Lung microvascular endothelial cell (primary cell): ENCODE measurements around the gene EPS15. TPM values are rescaled to one million over a fixed set of nuclear protein-coding genes. Genes with fewer than 3 reads are reported as not detected.
"Not testable (repeated sequence)": the region's sequence is repeated elsewhere in the genome, so short reads cannot be mapped to it uniquely, and the experiment has no call there.

ENCODE experiments used
- DNase-seq, 2 donors: peaks; one replicate each; pipeline versions ENCODE4 v3.0.0 to v3.0.0-alpha.2; 2010; ENCODE audit warnings: low read depth in 2 of 2
- total RNA-seq: library from RNA; depleted of rRNA; stranded (reverse); fragments of >200 nt; gene quantifications from 2 replicates; pipeline ENCODE4 v1.2.1, GENCODE V29; 2014

EPS15 gene
- total RNA-seq, 1 donor from 2014 or later, result 83.1 TPM

- DNase-seq, result no peak
These were observed 86.9 kb downstream of the EPS15 start for GRCh38 chr1:51432146-51432545.

- no peak for DNase-seq
These were observed 91.6 kb downstream of the EPS15 start for GRCh38 chr1:51427438-51427837.

DNA sequence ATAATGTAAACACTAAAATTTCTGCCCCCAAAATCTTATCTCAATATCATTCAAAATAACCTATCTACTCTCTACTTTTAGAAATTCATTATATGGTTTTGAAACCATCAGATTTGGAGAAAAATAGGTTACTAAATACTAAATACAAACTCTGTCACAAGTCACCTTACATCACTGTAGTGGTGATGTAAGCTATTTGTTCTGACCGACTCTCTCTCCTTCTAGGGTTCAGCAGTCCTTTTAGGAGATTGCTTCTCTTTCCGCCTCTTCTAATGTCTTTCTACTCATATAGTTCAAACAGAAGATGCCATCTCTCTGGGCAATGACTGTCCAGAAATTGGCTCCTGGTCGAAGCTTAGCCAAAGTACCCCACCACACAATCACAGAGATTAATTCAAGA is 93.1 kb downstream of the EPS15 start:
- DNase-seq, result no peak

- DNase-seq, result no peak
These were observed 93.8 kb downstream of the EPS15 start for GRCh38 chr1:51425273-51425672.

DNA sequence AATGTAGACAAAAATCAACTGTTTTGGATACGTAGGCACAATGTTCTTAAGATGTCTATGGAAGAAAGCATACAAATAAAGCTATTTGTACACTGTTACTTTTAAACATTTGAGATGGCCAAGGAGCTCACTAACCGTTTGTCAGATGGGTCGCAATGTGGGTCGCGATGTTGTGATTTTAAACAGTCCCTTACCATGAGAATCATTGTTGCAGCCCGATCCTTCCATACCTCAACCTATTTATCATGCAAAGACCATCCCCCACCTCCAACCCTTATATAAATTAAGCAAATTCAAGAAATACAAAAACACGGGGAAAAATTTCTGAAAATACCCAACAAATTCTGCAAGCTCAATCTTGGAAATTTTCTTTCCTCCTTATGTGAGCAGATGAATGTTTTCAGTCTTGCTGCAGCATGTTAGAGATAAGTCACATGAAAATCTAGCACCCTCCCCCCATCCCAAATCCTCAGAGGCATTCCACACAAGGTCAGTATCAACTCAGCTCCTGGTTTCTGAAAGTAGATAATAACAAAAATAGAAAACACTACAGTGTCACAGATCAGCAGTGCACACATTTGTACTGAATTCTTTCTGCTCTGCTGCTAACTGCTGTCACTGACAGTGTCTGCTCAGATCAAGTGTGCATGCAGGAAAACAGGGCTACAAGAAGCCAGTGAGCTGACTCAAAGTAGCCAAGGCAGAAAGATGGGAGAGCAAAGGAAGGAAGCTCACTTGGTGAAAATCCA is 95.8 kb downstream of the EPS15 start:
- DNase-seq, result peak; percentile 28 to 52

DNA sequence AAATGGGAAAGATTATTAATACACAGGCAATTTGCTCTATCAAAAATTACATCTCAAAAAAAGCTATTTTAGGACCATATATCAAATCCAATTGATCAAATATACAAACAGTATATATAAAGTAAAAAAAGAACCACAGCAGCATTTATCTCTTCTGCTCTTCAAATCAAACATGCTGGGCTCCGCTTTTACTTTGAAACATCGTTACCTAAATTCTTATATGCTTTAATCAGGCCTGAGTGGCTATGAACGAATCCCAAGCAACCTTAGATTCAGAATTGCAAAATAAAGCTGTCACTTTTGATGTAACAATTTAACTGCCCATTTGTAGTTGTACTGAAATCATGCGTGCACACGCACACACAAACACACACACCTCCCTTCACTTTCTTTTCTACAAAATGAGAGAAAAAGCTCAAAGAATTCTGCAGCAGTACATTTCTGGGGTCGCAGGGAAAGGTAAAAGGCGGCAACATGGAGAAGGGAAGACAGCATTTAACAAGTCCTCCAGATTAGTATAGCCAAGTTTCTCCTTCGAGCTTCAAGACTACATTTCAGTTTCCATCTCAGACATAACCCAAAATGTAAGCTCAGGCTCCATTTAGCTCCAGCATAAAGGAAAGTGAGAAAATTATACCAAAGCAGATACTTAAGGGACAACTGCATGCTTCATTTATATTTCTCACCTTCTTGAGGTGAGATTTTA is 96.5 kb downstream of the EPS15 start:
- DNase-seq, result no peak

DNA sequence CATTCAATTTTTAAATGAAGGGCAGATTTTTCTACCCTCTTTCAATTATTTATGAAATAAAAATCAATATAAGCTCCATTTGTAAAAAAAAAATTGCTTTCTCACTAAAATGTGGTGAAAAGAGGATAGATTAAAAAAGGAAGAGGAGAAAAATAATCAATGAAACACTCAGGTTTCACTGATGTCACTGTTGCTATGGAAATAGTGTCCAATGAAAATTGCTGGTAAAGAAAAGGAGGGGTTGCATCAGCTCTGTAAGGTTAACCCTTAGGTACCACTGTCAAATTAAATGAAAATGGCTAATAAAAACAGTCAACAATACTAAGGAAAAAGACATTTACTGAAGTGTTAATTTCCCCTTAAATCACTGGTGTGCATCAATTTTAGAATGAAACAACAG is 97.1 kb downstream of the EPS15 start:
- peak; percentile 35 to 67 for DNase-seq

- no peak for DNase-seq
These were observed 98.0 kb downstream of the EPS15 start for GRCh38 chr1:51420867-51421627.

- peak in 1 of 2 donors; percentile 4 for DNase-seq
These were observed 100.6 kb downstream of the EPS15 start for GRCh38 chr1:51418384-51418959.

DNA sequence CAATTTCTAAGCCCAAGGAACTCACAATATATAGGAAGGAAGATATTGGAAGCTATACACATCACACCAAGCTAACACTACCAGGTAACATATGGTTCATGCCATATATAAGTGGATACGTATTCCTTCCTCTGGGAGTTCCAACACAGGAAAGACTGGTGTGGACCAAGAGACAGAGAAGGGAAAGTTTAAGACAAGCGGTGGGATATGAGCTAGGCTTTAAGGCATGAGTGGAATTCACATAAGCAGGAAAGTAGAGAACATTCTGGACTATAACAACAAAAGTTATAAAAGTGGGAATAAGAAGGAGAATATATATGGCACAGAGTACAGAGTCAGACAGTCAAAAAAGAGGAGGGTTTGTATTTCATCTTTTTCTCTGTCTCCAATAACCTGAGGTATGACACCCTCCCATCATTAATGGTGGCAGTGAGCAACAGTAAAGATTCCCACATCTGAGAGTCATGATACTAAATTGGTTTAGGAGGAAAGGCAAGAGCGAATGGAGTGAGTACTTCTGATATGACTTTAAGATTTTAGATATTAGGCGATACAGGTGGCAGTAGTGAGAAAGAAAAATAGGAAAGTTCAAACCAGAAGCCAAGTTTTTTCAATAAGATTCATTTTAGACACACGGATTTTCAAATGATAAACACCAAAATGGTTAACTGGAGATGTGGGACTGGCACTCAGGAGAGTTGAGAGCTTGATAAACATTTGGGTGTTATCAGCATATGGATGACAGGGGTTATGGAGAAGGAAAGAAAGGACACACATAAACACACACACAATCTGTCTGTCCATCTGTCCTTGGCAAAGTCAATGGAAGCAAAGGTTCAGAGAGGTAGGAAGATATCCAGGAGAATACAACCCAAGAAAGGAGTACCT is 101.3 kb downstream of the EPS15 start:
- DNase-seq, result peak in 1 of 2 donors; percentile 65

DNA sequence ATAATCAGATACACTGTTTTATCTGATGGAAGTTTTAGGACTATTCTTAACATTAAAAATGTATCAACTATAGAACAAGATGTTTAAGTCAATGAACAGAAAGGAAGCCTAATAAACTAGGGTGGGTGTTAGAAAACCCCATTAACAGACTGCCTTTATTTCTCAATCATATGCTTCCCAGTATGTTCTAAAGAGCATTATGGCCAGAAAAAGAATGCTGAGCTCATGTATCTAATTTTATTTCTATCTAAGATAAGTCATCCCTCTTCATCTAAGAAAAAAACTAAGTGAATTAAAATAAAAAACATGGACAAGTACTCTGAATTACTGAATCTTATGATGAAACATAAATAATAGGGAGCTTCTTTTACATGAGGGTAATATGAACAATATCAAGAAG is 102.2 kb downstream of the EPS15 start:
- no peak for DNase-seq

GRCh38 chr1:51415963-51416362 is 103.1 kb downstream of the EPS15 start:
- DNase-seq, result no peak

GRCh38 chr1:51414811-51415210 is 104.3 kb downstream of the EPS15 start:
- no peak for DNase-seq

DNA sequence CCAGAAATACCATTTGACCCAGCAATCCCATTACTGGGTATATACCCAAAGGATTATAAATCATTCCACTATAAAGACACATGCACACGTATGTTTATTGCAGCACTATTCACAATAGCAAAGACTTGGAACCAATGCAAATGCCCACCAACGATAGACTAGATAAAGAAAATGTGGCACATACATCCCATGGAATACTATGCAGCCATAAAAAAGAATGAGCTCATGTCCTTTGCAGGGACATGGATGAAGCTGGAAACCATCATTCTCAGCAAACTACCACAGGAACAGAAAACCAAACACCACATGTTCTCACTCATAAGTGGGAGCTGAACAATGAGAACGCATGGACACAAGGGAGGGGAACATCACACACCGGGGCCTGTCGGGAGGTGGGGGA is 107.2 kb downstream of the EPS15 start:
- DNase-seq, result not testable (repeated sequence)

DNA sequence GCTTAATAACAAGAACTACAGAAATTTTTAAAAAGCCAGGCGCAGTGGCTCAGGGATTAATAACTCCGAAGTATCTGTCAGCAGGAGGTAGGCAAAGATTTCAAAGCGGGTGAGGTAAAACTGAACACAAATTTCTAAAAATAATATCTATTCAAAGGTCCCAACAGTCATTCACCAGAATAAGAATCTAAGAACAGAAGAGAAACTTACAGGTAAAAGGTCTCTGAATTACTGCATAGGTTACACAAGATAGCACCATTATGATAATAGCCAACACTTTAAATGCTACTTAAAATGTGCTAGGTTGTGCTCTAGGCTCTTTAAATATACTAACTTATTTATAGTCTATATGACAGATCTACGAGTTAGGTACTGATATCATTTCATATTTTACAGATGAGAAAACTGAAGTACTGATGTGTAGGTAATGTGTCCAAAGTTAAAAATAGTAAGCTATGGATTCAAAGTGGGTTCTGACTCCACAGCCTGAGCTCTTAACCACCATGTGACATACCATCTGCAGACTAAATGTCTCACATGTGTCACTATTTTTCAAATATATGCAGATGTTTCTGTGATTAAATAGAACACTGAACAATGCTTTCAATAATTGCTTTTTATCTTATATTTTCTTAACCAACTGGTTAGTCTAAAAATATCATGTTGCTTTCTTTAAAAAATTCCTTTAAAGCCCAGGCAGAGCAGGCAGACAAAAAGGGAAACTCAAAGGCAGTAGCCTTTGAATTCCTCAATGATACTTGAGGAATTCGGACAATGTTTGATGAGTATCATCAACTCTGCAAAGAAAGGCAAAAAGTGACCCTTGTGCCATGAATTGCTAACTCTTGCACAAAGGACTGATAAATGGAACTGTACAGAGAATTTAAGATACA is 108.3 kb downstream of the EPS15 start:
- DNase-seq, result no peak

DNA sequence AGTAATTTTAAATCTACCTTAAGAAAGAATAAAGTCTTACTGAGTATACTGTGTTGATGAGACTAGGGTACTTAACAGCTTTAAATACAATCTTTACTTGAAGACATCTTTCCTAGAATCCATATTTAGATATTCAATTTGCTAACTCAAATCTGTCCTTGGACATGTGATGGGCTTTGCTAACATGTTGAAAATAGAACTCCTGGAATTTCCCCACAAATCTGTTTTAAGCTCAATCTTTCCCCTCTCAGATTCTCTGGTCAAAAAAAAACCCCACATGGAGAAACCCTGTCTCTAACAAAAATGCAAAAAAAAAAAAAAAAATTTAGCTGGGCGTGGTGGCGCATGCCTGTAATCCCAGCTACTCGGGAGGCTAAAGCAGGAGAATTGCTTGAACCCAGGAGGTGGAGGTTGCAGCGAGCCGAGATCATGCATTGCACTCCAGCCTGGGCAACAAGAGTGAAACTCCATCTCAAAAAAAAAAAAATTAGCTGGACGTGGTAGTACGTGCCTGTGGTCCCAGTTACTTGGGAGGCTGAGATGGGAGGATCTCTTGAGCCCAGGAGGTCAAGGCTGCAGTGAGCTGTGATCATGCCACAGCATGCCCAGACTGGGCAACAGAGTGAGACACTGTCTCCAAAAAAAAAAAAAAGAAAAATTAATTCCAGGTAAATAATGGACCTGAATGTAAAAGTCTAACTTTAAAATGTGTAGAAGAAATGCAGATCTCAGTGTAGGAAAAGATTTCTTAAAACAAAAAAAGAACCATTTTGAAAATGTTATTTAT is 109.1 kb downstream of the EPS15 start:
- DNase-seq, result not testable (repeated sequence)

DNA sequence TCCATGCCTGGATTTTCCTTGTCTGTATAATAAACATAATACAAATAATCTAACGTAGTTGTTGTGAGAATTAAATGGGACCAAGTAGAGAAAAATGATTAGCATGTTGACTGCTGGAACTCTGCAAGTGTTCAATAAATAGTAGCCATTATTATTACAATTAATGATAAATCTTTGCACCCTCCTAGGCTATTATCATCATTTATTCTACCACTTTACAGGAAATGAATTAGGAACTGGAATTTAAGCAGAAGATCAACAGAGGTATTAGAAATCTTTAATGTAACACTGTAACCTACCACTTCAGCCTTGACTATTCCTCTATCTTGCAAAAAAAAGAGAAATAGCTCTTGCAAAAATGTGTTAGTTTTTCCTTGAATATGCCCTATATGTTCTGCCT is 126.8 kb downstream of the EPS15 start:
- DNase-seq, result no peak

- not testable (repeated sequence) for DNase-seq
These were observed 128.4 kb downstream of the EPS15 start for GRCh38 chr1:51390641-51391040.

DNA sequence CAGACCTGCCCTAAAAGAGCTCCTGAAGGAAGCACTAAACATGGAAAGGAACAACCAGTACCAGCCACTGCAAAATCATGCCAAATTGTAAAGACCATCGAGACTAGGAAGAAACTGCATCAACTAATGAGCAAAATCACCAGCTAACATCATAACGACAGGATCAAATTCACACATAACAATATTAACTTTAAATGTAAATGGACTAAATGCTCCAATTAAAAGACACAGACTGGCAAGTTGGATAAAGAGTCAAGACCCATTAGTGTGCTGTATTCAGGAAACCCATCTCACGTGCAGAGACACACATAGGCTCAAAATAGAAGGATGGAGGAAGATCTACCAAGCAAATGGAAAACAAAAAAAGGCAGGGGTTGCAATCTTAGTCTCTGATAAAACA is 131.8 kb downstream of the EPS15 start:
- DNase-seq, result not testable (repeated sequence)
